ENCODE measurements around the gene CYS1. TPM values are rescaled to one million over a fixed set of nuclear protein-coding genes. Genes with fewer than 3 reads are reported as not detected.

Gene CYS1
- polyA plus RNA-seq, 3 donors: not detected

DNA sequence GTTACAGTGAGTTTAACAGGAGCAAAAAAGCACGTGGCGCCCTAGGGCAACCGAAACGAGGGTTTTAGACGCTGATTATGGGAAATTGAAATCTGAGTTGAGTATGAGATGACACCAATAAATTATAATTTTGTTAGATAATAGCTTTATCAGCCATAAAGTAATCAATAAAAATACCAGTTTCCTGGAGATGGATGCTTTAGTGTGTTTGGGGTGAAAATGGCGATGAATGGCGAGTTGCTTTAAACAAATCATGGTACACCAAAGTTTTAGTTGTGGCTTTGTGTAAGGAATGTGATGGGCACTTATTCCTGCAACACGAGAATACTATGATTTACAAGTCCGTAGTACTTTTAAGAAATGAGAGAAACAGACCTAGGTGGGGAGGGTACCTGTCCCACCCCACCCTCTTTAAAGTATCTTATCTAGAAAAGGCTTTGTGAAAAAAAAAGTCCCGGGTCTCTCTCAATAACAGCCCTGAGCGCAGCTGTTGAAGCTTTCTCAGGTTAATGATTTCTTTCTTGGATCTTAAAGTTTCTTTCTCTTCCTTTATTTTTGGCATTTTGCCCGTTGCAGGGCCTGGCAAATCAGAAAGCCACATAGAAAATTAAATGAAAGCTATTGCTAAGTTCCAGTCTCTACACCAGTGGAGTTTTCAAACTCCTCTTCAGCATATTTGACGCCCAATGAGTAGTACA lies 40.8 kb upstream of the CYS1 start:
- peak overlapping the region; percentile 69 for H3K9ac ChIP-seq (ENCODE audit: insufficient read depth, low read length, poor library complexity, severe bottlenecking)
- peak overlapping the region; percentile 95 to 98 for H3K4me3 Mint-ChIP-seq
- H3K4me3 ChIP-seq (replicated peaks in 1 of 3; ENCODE audit: low read depth in 2 of 3, low read length in 3 of 3): peak overlapping the region; percentile 53 to 87 (median 58)
- H3K27ac ChIP-seq (ENCODE audit: low read depth in 1 of 2, low read length in 2 of 2): peak overlapping the region; percentile 63 to 86
- H3K79me2 ChIP-seq (ENCODE audit: insufficient read depth, low read length): peaks cover 82% of the 10 kb centered on the region
- no peaks in the 10 kb centered on the region for H3K27me3 ChIP-seq (ENCODE audit: control insufficient read depth in 2 of 2, insufficient read depth in 2 of 2, low read length in 2 of 2)
- H3K9me3 Mint-ChIP-seq: no peaks in the 10 kb centered on the region
- no peak for DNase-seq
- intact Hi-C loops (cut with micrococcal nuclease): loop anchor here (5.0 to 10.0 kb wide), 5 partner anchors 154 to 326 kb away; partner anchors contain the start of genes HPCAL1 (in 2 of the 2) and ODC1 (in 1 of the 2)
- H2AFZ ChIP-seq (ENCODE audit: insufficient read depth, low read depth, low read length, poor library complexity, severe bottlenecking): peak overlapping the region; percentile 90
- peaks cover 3 to 4% of the 10 kb centered on the region in 2 donors for H3K36me3 Mint-ChIP-seq
- H3K4me1 ChIP-seq (ENCODE audit: control insufficient read depth in 1 of 2, insufficient read depth in 2 of 2, low read length in 2 of 2): peaks cover 65 to 92% of the 10 kb centered on the region in 2 donors
- no peaks in the 10 kb centered on the region for H3K9me3 ChIP-seq (replicated peaks in 1 of 2; ENCODE audit: control insufficient read depth in 1 of 2, insufficient read depth in 1 of 2, low read length in 2 of 2)
- no peaks in the 10 kb centered on the region for H3K27me3 Mint-ChIP-seq (ENCODE audit: low read depth in 3 of 3)
- peaks cover 58% of the 10 kb centered on the region for H3K4me1 Mint-ChIP-seq
- H3K36me3 ChIP-seq (replicated peaks in 1 of 2; ENCODE audit: control insufficient read depth in 1 of 2, insufficient read depth in 2 of 2, low read length in 2 of 2): no peaks in the 10 kb centered on the region
- peak overlapping the region; percentile 88 for H3K4me2 ChIP-seq (replicated peaks; ENCODE audit: extremely low read depth, low read length, poor library complexity, severe bottlenecking)
- H3K27ac Mint-ChIP-seq: peak overlapping the region; percentile 83 to 99 (median 94)
- 60% methylated on average over 2 of the region's 13 CpGs for WGBS (ENCODE audit: insufficient coverage)
- TF ChIP-seq, protein P1, sequence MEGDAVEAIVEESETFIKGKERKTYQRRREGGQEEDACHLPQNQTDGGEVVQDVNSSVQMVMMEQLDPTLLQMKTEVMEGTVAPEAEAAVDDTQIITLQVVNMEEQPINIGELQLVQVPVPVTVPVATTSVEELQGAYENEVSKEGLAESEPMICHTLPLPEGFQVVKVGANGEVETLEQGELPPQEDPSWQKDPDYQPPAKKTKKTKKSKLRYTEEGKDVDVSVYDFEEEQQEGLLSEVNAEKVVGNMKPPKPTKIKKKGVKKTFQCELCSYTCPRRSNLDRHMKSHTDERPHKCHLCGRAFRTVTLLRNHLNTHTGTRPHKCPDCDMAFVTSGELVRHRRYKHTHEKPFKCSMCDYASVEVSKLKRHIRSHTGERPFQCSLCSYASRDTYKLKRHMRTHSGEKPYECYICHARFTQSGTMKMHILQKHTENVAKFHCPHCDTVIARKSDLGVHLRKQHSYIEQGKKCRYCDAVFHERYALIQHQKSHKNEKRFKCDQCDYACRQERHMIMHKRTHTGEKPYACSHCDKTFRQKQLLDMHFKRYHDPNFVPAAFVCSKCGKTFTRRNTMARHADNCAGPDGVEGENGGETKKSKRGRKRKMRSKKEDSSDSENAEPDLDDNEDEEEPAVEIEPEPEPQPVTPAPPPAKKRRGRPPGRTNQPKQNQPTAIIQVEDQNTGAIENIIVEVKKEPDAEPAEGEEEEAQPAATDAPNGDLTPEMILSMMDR (IDR thresholded peaks at IDR 0.05): no peak
- no peaks in the 10 kb centered on the region for H4K20me1 ChIP-seq (ENCODE audit: insufficient read depth, low read length)

- no peaks in the 10 kb centered on the region for H3K27me3 ChIP-seq (ENCODE audit: control insufficient read depth in 2 of 2, insufficient read depth in 2 of 2, low read length in 2 of 2)
- no peaks in the 10 kb centered on the region for H4K20me1 ChIP-seq (ENCODE audit: insufficient read depth, low read length)
- Mint-ChIP-seq H3K27ac (peak overlapping the region; percentile 93 to 99 (median 98)), H3K4me1 (peaks cover 60% of the 10 kb centered on the region), H3K36me3 (peaks cover 0 to 4% of the 10 kb centered on the region in 2 donors), H3K9me3 (no peaks in the 10 kb centered on the region), H3K27me3 (ENCODE audit: low read depth in 3 of 3) (peaks cover 0 to 1% (median 0%) of the 10 kb centered on the region in 3 donors), H3K4me3 (peak overlapping the region; percentile 95 to 98)
- peak overlapping the region; percentile 63 to 86 for H3K27ac ChIP-seq (ENCODE audit: low read depth in 1 of 2, low read length in 2 of 2)
- peaks cover 73 to 92% of the 10 kb centered on the region in 2 donors for H3K4me1 ChIP-seq (ENCODE audit: control insufficient read depth in 1 of 2, insufficient read depth in 2 of 2, low read length in 2 of 2)
- H3K4me2 ChIP-seq (replicated peaks; ENCODE audit: extremely low read depth, low read length, poor library complexity, severe bottlenecking): peak overlapping the region; percentile 88
- H3K9ac ChIP-seq (ENCODE audit: insufficient read depth, low read length, poor library complexity, severe bottlenecking): peak overlapping the region; percentile 69
- intact Hi-C loops (cut with micrococcal nuclease): loop anchor here (5.0 to 10.0 kb wide), 5 partner anchors 154 to 327 kb away; partner anchors contain the start of genes HPCAL1 (in 2 of the 2) and ODC1 (in 1 of the 2)
- TF ChIP-seq, protein P1 (IDR thresholded peaks at IDR 0.05): no peak
- H3K36me3 ChIP-seq (replicated peaks in 1 of 2; ENCODE audit: control insufficient read depth in 1 of 2, insufficient read depth in 2 of 2, low read length in 2 of 2): no peaks in the 10 kb centered on the region
- WGBS (ENCODE audit: insufficient coverage): 0% methylated on average over 55 of the region's 60 CpGs
- DNase-seq: peak; percentile 77 to 87 (median 81)
- peak overlapping the region; percentile 53 to 87 (median 58) for H3K4me3 ChIP-seq (replicated peaks in 1 of 3; ENCODE audit: low read depth in 2 of 3, low read length in 3 of 3)
- peak overlapping the region; percentile 90 for H2AFZ ChIP-seq (ENCODE audit: insufficient read depth, low read depth, low read length, poor library complexity, severe bottlenecking)
- H3K79me2 ChIP-seq (ENCODE audit: insufficient read depth, low read length): peaks cover 77% of the 10 kb centered on the region
- no peaks in the 10 kb centered on the region for H3K9me3 ChIP-seq (replicated peaks in 1 of 2; ENCODE audit: control insufficient read depth in 1 of 2, insufficient read depth in 1 of 2, low read length in 2 of 2)
Observed at GRCh38 chr2:10120158-10120876, 40.1 kb upstream of the CYS1 start.

Data from CD14-positive monocyte (primary cell).